Right cardiac atrium (tissue), 5 donors: ENCODE measurements around the gene ACVR2A. TPM values are rescaled to one million over a fixed set of nuclear protein-coding genes. Genes with fewer than 3 reads are reported as not detected.

ENCODE experiments used
- polyA plus RNA-seq: library from polyadenylated mRNA; stranded (reverse); fragments of 200-250 nt; gene quantifications from one replicate; pipeline ENCODE4 v1.2.3, GENCODE V29; 2013
- total RNA-seq, 4 donors: library from RNA; stranded (reverse); fragmentation: NEBNext Ultra II Directional; extraction: Animal tissue kit (Norgen Biotek cat#: 25700); gene quantifications; one replicate each; pipeline ENCODE4 v1.2.1, GENCODE V29; 2021
- donor health status: healthy with polysubstance abuse.
- donor health status: DM: no; HTN: yes; CAD: no.
- donor health status: DM: no; HTN: no; CAD: no.
- donor health status: DM: no; HTN: yes; CAD: no; lungs with severe emphysema.
- donor health status: DM: yes; HTN: yes; CAD: no.

Gene ACVR2A
- total and polyA plus RNA-seq, 5 donors = 3.3 to 14.8 (median 13.7) TPM

Other genes with a start within 250 kb of the ACVR2A start
- 10 to 100 TPM; 36.7 to 55.2 (median 45.8) TPM for gene ORC4, start 175.7 kb downstream of the ACVR2A start, total RNA-seq
- 13.9 TPM for gene ORC4, start 175.7 kb downstream of the ACVR2A start, polyA plus RNA-seq
- gene MBD5, start 176.1 kb downstream of the ACVR2A start, total RNA-seq = 10 to 100 TPM; 29.8 to 37.0 (median 34.6) TPM
- 5.6 TPM for gene MBD5, start 176.1 kb downstream of the ACVR2A start, polyA plus RNA-seq